Effector memory CD8-positive, alpha-beta T cell (primary cell): ENCODE data around the gene KRT16.
"Not testable (repeated sequence)": the region's sequence is repeated elsewhere in the genome, so short reads cannot be mapped to it uniquely, and the experiment has no call there.

ENCODE experiments used
- ATAC-seq: fragments of 150-1000 bp; cut with Tn5 transposase; replicated peaks from 2 replicates; pipeline ENCODE4 v1.10.0; 2021; ENCODE audit warnings: mild to moderate bottlenecking, moderate library complexity
- DNase-seq, 3 experiments: peaks; one replicate each; pipeline ENCODE4 v3.0.0; 2021
- H3K27ac Mint-ChIP-seq, 2 donors: one replicate each; pipeline ENCODE4 v1.8.0; 2022; ENCODE audit warnings: mild to moderate bottlenecking in 2 of 2, mixed read lengths in 2 of 2, moderate library complexity in 2 of 2
- H3K27me3 Mint-ChIP-seq, 2 donors: one replicate each; pipeline ENCODE4 v1.8.0; 2022; ENCODE audit warnings: mixed read lengths in 2 of 2
- H3K36me3 Mint-ChIP-seq: one replicate; pipeline ENCODE4 v1.8.0; 2022; ENCODE audit warnings: mild to moderate bottlenecking, moderate library complexity, mixed read lengths; ENCODE audit not compliant: insufficient read depth
- H3K4me1 Mint-ChIP-seq, 2 donors: one replicate each; pipeline ENCODE4 v1.8.0; 2022; ENCODE audit warnings: low read depth in 2 of 2, mixed read lengths in 2 of 2
- H3K4me3 Mint-ChIP-seq, 2 donors: one replicate each; pipeline ENCODE4 v1.8.0; 2022; ENCODE audit warnings: mild to moderate bottlenecking in 2 of 2, mixed read lengths in 2 of 2, moderate library complexity in 2 of 2
- H3K9me3 Mint-ChIP-seq, 2 donors: one replicate each; pipeline ENCODE4 v1.8.0; 2022; ENCODE audit warnings: mixed read lengths in 2 of 2

KRT16 gene

GRCh38 chr17:41652461-41652970 is 39.9 kb upstream of the KRT16 start:
- no peak overlapping the region for H3K27ac Mint-ChIP-seq
- no peak overlapping the region for H3K4me3 Mint-ChIP-seq
- H3K36me3 Mint-ChIP-seq = no peaks in the 10 kb centered on the region
- no peak for ATAC-seq
- H3K9me3 Mint-ChIP-seq = no peaks in the 10 kb centered on the region
- no peak for DNase-seq
- H3K27me3 Mint-ChIP-seq = peaks cover 6 to 14% of the 10 kb centered on the region in 2 donors
- peaks cover 10% of the 10 kb centered on the region in 2 donors for H3K4me1 Mint-ChIP-seq

DNA sequence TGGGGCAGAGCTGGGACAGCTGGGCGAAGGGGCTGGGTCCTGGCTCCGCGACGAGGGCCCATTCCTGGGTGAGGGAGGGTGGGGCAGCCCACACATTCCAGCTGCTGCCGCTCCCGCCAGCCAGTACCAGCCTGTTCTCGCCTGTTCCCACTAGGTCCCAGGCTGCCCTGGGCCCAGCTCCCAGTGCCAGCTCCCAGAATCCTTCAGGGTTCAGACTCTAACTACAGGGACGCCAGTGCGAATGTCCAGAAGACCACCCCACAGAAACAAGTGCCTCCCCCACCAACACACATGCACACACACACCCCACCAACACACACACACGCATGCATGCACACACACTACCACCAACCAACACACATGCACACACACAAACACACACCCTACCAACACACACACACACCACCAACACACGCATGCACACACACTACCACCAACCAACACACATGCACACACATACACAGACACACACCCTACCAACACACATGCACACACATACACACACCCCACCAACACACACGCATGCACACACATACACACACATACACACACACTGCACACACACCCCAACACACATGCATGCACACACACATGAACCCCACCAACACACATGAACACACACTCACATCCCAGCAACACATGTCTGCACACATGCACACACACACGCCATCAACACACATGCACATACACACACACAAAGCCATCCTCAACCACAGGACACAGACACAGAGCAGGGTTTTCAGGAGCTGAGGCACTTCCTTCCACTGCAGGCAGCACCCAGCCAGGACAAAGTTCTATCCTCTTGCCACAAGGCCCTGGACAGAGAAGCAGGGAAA is 39.3 kb upstream of the KRT16 start:
- no peaks in the 10 kb centered on the region for H3K9me3 Mint-ChIP-seq
- H3K36me3 Mint-ChIP-seq = no peaks in the 10 kb centered on the region
- peaks cover 6 to 7% of the 10 kb centered on the region in 2 donors for H3K27me3 Mint-ChIP-seq
- no peak for ATAC-seq
- H3K27ac Mint-ChIP-seq = no peak overlapping the region
- peaks cover 10% of the 10 kb centered on the region in 2 donors for H3K4me1 Mint-ChIP-seq
- H3K4me3 Mint-ChIP-seq = no peak overlapping the region
- no peak for DNase-seq

DNA sequence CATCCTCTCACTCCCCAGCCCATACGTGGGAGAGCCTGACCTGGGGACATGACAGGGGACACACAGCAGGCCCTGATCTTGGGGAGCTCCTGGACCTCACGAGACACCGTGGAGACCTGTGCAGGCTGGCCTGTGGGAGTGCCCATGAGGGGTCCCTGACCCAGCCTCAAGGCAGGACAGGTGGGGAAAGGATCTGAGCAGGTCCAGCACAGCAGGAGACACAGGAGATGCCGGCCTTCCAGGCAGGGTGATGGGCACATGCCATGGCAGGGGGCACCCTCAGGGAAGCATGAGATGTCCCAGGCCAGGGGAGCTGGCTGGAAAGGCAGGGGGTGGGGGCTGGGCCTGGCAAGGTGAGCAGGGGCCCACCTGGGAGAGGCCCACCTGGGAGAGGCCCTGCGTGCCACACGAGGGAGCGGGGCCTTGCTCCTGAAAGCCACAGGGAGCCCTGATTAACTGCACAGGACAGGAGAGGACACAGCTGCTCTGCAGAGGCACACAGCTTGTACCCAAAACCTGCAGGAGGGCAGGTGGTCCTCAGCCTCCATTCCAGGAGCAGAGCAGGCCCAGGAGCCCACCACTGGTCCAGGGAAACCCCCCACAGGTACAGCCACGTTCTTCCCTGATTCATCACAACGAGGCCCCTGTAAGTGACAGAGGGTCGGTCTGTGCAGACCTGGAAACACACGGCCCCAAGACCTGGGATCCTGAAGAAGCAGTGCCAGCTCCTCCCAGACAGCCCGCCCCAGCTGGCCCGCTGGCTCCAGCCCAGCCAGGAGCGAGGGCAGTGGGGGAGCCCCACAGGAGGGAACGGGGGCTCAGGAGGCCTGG is 38.4 kb upstream of the KRT16 start:
- Mint-ChIP-seq H3K36me3 (no peaks in the 10 kb centered on the region), H3K4me3 (no peak overlapping the region), H3K27ac (no peak overlapping the region)

GRCh38 chr17:41649923-41650519 is 37.5 kb upstream of the KRT16 start:
- Mint-ChIP-seq H3K9me3 (no peaks in the 10 kb centered on the region), H3K36me3 (peaks cover 2% of the 10 kb centered on the region), H3K4me3 (no peak overlapping the region), H3K27ac (no peak overlapping the region), H3K27me3 (peaks cover 0 to 7% of the 10 kb centered on the region in 2 donors), H3K4me1 (peaks cover 10% of the 10 kb centered on the region in 2 donors)
- no peak for ATAC-seq
- no peak for DNase-seq

More for the DNA sequence above, 38.4 kb upstream of the KRT16 start:
- no peaks in the 10 kb centered on the region for H3K27me3 Mint-ChIP-seq
- H3K9me3 Mint-ChIP-seq = no peaks in the 10 kb centered on the region
- ATAC-seq (no peak), DNase-seq (no peak)
- peaks cover 10% of the 10 kb centered on the region in 2 donors for H3K4me1 Mint-ChIP-seq

GRCh38 chr17:41648411-41649195 is 36.0 kb upstream of the KRT16 start:
- Mint-ChIP-seq H3K36me3 (peaks cover 2% of the 10 kb centered on the region), H3K27me3 (peaks cover 0 to 7% of the 10 kb centered on the region in 2 donors), H3K4me1 (peaks cover 10% of the 10 kb centered on the region in 2 donors), H3K4me3 (peak overlapping the region in 1 of 2 donors; percentile 82), H3K27ac (peak overlapping the region; percentile 39 to 76), H3K9me3 (no peaks in the 10 kb centered on the region)
- ATAC-seq = peak; percentile 90
- DNase-seq = peak; percentile 85 to 87 (median 86)

DNA sequence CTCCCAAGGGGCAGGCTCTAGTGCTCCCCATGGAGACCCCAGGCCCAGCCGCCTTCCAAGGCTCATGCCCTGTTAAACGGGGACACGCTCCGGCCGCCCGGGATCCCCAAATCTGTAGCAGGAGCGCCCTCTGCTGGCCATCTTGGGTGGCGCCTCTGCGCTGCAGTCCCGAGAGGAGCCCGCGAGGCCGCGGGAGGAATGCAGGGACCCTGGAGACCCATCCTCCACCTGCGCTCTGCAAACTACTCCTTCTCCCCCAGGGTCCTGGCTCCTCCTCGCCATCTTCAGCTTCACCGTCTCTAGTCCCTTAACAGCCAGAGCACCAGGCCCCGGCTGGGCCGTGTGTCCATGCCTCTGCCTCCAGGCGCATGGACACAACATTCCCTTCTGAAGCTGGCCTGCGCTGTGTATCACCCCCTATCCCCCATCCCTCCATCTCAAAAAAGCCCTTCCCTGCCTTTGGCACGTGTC is 35.4 kb upstream of the KRT16 start:
- H3K27me3 Mint-ChIP-seq = peaks cover 0 to 7% of the 10 kb centered on the region in 2 donors
- H3K27ac Mint-ChIP-seq = peak overlapping the region; percentile 39 to 76
- H3K9me3 Mint-ChIP-seq = no peaks in the 10 kb centered on the region
- peak overlapping the region in 1 of 2 donors; percentile 82 for H3K4me3 Mint-ChIP-seq
- peak; percentile 88 to 89 (median 88) for DNase-seq
- peak; percentile 79 for ATAC-seq
- H3K36me3 Mint-ChIP-seq = peaks cover 2% of the 10 kb centered on the region
- peaks cover 10% of the 10 kb centered on the region in 2 donors for H3K4me1 Mint-ChIP-seq

GRCh38 chr17:41647038-41647813 is 34.7 kb upstream of the KRT16 start:
- peaks cover 0 to 7% of the 10 kb centered on the region in 2 donors for H3K27me3 Mint-ChIP-seq
- peak overlapping the region in 1 of 2 donors; percentile 26 for H3K4me3 Mint-ChIP-seq
- H3K36me3 Mint-ChIP-seq = peaks cover 2% of the 10 kb centered on the region
- H3K4me1 Mint-ChIP-seq = peaks cover 10% of the 10 kb centered on the region in 2 donors
- DNase-seq (no peak), ATAC-seq (no peak)
- H3K9me3 Mint-ChIP-seq = no peaks in the 10 kb centered on the region
- H3K27ac Mint-ChIP-seq = peak overlapping the region in 1 of 2 donors; percentile 12

DNA sequence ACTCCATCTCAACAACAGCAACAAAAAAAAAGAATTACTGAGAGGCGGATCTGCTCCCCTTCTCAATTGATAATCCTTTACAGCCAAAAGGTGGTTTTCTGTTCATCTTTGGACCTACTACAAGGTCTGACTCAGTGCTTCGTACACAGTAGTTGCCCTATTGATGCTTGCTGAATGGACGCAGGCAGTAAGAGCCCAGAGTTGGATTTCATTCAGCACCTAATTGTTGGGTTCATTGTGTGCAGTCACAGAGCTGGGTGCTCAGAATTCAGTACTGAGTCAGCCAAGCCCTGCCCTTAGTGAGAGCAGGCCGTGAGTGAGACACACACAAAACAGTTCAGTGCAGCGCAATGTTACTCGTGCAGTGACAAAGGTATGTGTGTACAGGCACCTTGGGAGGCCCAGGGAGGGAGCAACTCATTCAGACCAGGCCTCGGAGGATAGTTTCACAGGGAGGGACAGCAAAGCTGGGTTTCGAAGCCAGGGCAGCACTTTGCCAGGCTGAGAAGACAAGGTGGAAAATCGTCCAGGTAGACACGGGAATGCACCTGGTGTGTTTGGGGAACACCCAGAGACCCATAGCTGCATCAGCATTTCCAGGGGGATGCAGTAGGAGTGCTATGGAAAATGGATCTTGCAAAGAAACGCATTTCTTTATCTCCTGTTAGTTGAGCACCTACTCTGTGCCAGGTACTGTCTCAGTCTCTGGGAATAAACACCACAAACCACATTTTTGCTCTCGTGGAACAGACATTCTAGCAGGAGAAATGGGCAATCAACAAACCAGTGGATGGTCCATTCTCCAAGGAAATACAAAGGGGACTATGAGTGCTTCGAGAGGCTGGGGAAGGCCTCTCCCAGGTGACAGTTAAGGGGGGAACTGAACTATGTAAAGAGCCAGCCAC is 29.9 kb upstream of the KRT16 start:
- no peak for ATAC-seq

GRCh38 chr17:41640596-41640995 is 28.0 kb upstream of the KRT16 start:
- not testable (repeated sequence) for H3K36me3 Mint-ChIP-seq, H3K9me3 Mint-ChIP-seq, ATAC-seq, DNase-seq, H3K4me3 Mint-ChIP-seq, H3K27ac Mint-ChIP-seq, H3K4me1 Mint-ChIP-seq
- peaks cover 0 to 28% of the 10 kb centered on the region in 2 donors for H3K27me3 Mint-ChIP-seq

More for the DNA sequence above, 29.9 kb upstream of the KRT16 start:
- DNase-seq = no peak
- H3K36me3 Mint-ChIP-seq = peaks cover 2% of the 10 kb centered on the region
- no peaks in the 10 kb centered on the region for H3K9me3 Mint-ChIP-seq
- H3K4me3 Mint-ChIP-seq = no peak overlapping the region
- no peaks in the 10 kb centered on the region for H3K4me1 Mint-ChIP-seq
- H3K27me3 Mint-ChIP-seq = peaks cover 0 to 30% of the 10 kb centered on the region in 2 donors
- peak overlapping the region; percentile 50 to 72 for H3K27ac Mint-ChIP-seq

DNA sequence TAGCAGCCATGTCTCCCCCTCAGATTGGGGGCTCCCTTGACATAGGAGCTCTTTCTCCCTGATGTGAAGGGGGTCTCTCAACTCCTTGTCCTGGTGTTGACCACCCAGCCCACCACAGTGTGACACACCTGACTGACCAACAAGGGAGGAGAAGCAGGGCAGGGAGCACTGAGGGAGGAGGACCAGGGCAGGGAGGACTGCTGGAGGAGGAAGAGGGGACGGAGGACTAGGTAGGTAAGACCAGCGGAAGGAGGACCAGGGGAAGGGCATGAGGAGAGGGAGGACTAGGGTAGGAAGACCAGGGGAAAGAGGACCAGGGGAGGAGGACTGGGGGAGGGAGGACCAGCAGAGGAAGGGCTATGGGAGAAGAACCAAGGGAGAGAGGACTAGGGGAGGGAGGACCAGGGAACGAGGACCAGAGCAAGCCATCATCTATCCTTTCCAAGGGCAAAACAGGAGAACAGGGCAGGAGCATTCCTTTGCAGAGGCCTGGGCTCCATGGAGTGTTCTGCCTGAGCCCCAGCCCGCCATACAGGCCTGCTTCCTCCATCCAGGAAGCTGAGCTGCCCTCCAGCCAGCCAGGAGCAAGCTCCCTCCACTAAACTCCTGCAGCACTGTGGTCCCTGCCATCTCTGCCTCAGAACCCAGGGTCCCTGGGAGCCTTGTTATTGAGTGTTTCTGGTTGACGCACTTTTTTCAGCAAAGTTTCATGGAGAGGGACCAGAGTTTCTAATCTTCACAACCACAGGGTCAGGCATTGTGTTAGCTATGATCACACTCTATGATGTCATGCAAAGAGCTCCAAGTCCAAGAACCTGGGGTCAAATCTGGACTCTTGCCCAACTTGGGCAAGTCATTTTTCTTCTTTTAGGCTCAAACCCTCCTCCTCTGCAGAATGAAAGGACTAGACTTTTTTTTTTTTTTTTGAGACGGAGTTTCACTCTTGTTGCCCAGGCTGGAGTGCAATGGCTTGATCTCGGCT is 27.2 kb upstream of the KRT16 start:
- H3K27me3 Mint-ChIP-seq = peaks cover 0 to 23% of the 10 kb centered on the region in 2 donors
- H3K4me1 Mint-ChIP-seq = no peaks in the 10 kb centered on the region
- no peaks in the 10 kb centered on the region for H3K9me3 Mint-ChIP-seq
- no peak for DNase-seq
- H3K36me3 Mint-ChIP-seq = no peaks in the 10 kb centered on the region
- no peak for ATAC-seq
- H3K4me3 Mint-ChIP-seq = no peak overlapping the region
- no peak overlapping the region for H3K27ac Mint-ChIP-seq
